D721Med (cell line): Measurements from ENCODE around the gene KDM6A.

Source experiments
- DNase-seq: peaks from one replicate; pipeline ENCODE4 v3.0.0; 2011; ENCODE audit warnings: low spot score; ENCODE audit not compliant: insufficient read length
- FAIRE-seq: peaks from 2 replicates; lab custom pipeline; 2011; peaks lifted over from hg19 to GRCh38; lab: Jason Lieb, UNC
- CTCF ChIP-seq: IDR thresholded peaks from 2 replicates; pipeline ENCODE4 v1.5.1; 2012; ENCODE audit warnings: mild to moderate bottlenecking, control low read depth; ENCODE audit not compliant: insufficient read depth; ENCODE audit errors: missing control alignments

The KDM6A gene

GRCh38 chrX:44918722-44919121 is 45.7 kb downstream of the KDM6A start:
- no peak for FAIRE-seq
- TF ChIP-seq CTCF, result no peak
- no peak for DNase-seq

DNA sequence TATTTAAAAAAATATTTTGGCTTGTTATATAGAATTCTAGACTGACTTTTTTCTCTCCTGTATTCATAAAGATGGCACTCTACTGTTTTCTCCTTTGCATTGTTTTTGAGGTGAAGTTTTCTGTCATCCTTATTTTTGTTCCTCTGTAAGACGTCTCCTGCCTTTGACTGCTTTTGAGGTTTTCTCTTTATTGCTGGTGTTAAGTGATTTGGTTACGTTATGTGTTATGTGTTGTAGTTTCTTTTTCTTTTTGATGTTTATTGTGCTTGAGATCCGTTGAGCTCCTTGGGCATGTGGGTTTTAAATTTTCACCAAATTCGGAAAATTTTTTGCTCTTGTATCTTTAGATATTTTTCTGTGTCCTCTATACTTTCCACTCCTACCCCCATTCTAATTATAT is 50.0 kb downstream of the KDM6A start:
- no peak for TF ChIP-seq CTCF
- FAIRE-seq (no peak), DNase-seq (no peak)

- DNase-seq (no peak), FAIRE-seq (no peak)
- TF ChIP-seq CTCF, result no peak
Measured at GRCh38 chrX:44927398-44927797, 54.4 kb downstream of the KDM6A start.

DNA sequence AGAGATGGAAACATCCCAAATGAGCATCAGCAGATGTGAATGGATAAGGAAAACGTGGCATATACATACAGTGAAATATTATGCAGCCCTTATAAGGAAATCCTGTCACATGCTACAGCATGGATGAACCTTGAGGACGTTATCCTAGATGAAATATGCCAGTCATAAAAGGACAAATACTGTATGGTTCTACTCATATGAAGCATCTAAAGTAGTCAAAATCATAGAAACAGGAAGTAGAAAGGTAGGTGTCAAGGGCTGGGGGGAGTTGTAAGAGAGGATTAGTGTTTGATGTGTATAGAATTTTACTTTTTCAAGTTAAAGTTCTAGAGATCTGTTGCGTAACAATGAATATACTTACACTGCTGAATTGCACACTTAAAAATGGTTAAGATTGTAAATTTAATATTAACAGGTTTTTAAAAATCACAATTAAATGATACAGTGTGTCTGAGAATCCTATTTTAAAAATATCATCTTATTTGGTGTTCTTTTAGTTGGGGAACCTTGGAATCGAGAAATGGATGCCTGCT is 58.5 kb downstream of the KDM6A start:
- DNase-seq (no peak), FAIRE-seq (no peak)
- TF ChIP-seq CTCF, result no peak

DNA sequence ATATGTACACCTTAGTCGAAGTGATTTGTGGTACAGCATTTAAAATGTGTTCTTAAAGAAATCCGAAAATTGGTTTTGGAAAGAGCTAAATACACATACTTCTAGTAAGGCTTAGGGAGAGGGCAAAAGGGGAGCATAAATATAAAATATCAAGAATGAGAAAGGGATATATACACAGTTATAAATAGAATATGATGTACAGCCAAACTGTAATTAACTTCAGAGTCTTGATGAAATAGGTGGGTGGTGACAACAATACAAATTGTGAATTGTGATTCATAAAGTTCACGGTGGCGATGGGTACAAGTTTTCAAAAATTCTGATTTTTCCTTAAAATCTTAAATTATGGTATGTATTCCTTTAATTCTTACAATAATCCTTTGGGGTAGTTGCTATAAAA is 62.2 kb downstream of the KDM6A start:
- no peak for FAIRE-seq
- no peak for TF ChIP-seq CTCF
- DNase-seq, result no peak

GRCh38 chrX:44935640-44936039 is 62.7 kb downstream of the KDM6A start:
- DNase-seq, result no peak
- no peak for FAIRE-seq
- TF ChIP-seq CTCF, result no peak

DNA sequence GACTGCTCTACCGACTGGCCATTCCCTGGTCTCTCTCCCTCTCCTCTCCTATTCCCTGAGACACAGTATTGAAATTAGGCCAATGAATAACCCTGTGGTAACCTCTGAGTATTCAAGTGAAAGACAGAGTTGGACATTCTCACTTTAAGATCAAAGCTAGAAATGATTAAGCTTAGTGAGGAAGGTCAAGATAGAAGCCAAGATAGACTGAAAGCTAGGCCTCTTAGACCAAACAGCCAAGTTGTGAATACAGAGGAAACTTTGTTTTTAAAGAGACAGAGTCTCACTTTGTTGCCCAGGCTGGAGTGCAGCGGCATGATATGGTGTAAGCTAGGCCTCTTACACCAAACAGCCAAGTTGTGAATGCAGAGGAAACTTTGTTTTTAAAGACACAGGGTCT is 64.6 kb downstream of the KDM6A start:
- no peak for TF ChIP-seq CTCF
- FAIRE-seq (no peak), DNase-seq (no peak)
